Mononuclear cell (primary cell): ENCODE measurements around the gene CAPN3. TPM values are rescaled to one million over a fixed set of nuclear protein-coding genes. Genes with fewer than 3 reads are reported as not detected.

ENCODE experiments used
- H3K27me3 ChIP-seq: 2 replicates; pipeline ENCODE4 v1.6.0; 2011; ENCODE audit warnings: low read length, control low read depth; ENCODE audit not compliant: insufficient read depth
- H3K4me1 ChIP-seq: 2 replicates; pipeline ENCODE4 v1.5.1; 2011; ENCODE audit warnings: mild to moderate bottlenecking, low read length, control low read depth; ENCODE audit not compliant: insufficient read depth
- H3K4me3 ChIP-seq: 2 replicates; pipeline ENCODE4 v1.5.1; 2011; ENCODE audit warnings: mild to moderate bottlenecking, low read length, moderate library complexity
- H3K9me3 ChIP-seq: 2 replicates; pipeline ENCODE4 v1.5.1; 2011; ENCODE audit warnings: low read depth, mild to moderate bottlenecking, control low read depth, low read length
- total RNA-seq: library from RNA; depleted of rRNA; stranded (reverse); fragments of >200 nt; gene quantifications from one replicate; pipeline ENCODE4 v1.2.3, GENCODE V29; 2012

The CAPN3 gene
- total RNA-seq, 1 donor = 4.1 TPM

- Histone ChIP-seq H3K4me1 (peaks cover 67% of the 10 kb centered on the region), H3K4me3 (no peak overlapping the region), H3K27me3 (no peaks in the 10 kb centered on the region), H3K9me3 (no peaks in the 10 kb centered on the region)
Observed at GRCh38 chr15:42367041-42367440, 7.7 kb downstream of the CAPN3 start.

GRCh38 chr15:42368096-42368495, 8.8 kb downstream of the CAPN3 start:
- Histone ChIP-seq H3K4me3 (no peak overlapping the region), H3K27me3 (no peaks in the 10 kb centered on the region), H3K4me1 (peaks cover 67% of the 10 kb centered on the region), H3K9me3 (no peaks in the 10 kb centered on the region)

DNA sequence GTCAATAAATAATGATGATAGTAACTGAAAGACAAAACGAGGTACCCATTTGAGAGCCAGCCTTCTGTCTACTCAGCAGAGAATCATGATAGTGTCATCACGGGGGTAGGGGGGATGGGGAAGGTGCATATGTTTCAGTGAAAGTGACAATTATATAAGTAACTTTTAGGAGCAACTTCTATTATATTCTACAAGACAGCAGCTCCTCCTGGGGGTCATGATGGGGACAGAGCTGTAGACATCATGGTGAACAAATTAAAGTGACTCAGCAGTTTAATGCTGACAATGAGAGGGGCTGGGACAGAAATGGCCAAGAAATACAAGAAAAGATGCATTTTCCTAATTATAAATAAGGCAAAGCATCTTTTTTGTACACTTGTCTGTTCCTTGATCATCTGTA, 11.8 kb downstream of the CAPN3 start:
- Histone ChIP-seq H3K4me1 (peaks cover 49% of the 10 kb centered on the region), H3K27me3 (no peaks in the 10 kb centered on the region), H3K4me3 (no peak overlapping the region), H3K9me3 (no peaks in the 10 kb centered on the region)

DNA sequence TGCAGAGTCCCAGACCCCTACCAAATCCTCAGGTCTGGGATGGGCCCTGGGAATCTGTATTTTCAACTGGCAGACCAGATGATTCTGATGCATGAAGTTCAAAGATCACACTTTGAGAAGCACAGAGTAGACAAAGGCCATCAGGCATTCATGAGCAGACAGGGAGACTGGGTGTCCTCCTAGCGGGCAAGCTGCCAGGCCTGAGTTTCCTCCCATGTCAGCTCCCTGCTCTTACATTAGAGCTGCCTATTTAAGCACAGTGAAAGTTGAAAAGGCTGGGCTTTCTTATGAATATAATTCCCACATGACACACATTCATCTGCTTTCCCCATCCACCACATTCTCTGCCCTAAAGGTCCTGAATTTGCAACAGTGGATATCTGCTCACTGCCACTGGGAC, 14.0 kb downstream of the CAPN3 start:
- Histone ChIP-seq H3K4me3 (no peak overlapping the region), H3K27me3 (no peaks in the 10 kb centered on the region), H3K4me1 (peaks cover 28% of the 10 kb centered on the region), H3K9me3 (no peaks in the 10 kb centered on the region)

DNA sequence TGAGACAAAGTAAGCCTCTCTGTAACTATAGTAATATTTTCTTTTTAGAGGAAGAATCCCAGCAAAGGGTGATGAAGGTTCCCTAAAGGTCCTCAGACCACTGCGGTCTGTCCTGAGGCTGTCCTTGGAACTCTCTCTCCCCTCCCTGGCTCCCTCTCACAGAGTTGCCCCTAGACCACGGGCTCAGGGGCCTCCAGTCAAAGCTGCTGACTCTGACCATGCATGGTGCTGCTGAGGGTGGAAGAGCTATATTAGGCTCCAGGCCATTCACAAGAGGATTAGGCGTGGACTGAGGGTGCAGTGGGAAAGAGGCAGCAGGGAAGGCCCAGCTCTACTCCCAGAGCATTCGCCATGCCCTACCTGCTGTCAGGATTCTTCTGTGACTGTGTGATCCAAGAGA, 14.6 kb downstream of the CAPN3 start:
- H3K4me3 ChIP-seq = no peak overlapping the region
- peaks cover 23% of the 10 kb centered on the region for H3K4me1 ChIP-seq
- H3K9me3 ChIP-seq = no peaks in the 10 kb centered on the region
- H3K27me3 ChIP-seq = no peaks in the 10 kb centered on the region

GRCh38 chr15:42374810-42375209, 15.5 kb downstream of the CAPN3 start:
- H3K4me3 ChIP-seq = no peak overlapping the region
- H3K27me3 ChIP-seq = no peaks in the 10 kb centered on the region
- H3K9me3 ChIP-seq = no peaks in the 10 kb centered on the region
- H3K4me1 ChIP-seq = peaks cover 14% of the 10 kb centered on the region

- no peaks in the 10 kb centered on the region for H3K27me3 ChIP-seq
- H3K9me3 ChIP-seq = no peaks in the 10 kb centered on the region
- H3K4me1 ChIP-seq = peaks cover 10% of the 10 kb centered on the region
- no peak overlapping the region for H3K4me3 ChIP-seq
Observed at GRCh38 chr15:42375252-42375651, 16.0 kb downstream of the CAPN3 start.

- H3K9me3 ChIP-seq = no peaks in the 10 kb centered on the region
- peaks cover 3% of the 10 kb centered on the region for H3K4me1 ChIP-seq
- no peak overlapping the region for H3K4me3 ChIP-seq
Observed at GRCh38 chr15:42375941-42376340, 16.6 kb downstream of the CAPN3 start.

GRCh38 chr15:42378011-42378410, 18.7 kb downstream of the CAPN3 start:
- H3K4me1 ChIP-seq = no peaks in the 10 kb centered on the region
- H3K4me3 ChIP-seq = no peak overlapping the region
- H3K9me3 ChIP-seq = no peaks in the 10 kb centered on the region
- no peaks in the 10 kb centered on the region for H3K27me3 ChIP-seq

More at GRCh38 chr15:42375941-42376340, 16.6 kb downstream of the CAPN3 start:
- no peaks in the 10 kb centered on the region for H3K27me3 ChIP-seq

- H3K4me3 ChIP-seq = no peak overlapping the region
- H3K9me3 ChIP-seq = no peaks in the 10 kb centered on the region
- no peaks in the 10 kb centered on the region for H3K27me3 ChIP-seq
- H3K4me1 ChIP-seq = no peaks in the 10 kb centered on the region
Observed at GRCh38 chr15:42384597-42384996, 25.3 kb downstream of the CAPN3 start.

GRCh38 chr15:42385206-42385979, 26.1 kb downstream of the CAPN3 start:
- Histone ChIP-seq H3K9me3 (no peaks in the 10 kb centered on the region), H3K27me3 (no peaks in the 10 kb centered on the region), H3K4me3 (no peak overlapping the region), H3K4me1 (no peaks in the 10 kb centered on the region)

DNA sequence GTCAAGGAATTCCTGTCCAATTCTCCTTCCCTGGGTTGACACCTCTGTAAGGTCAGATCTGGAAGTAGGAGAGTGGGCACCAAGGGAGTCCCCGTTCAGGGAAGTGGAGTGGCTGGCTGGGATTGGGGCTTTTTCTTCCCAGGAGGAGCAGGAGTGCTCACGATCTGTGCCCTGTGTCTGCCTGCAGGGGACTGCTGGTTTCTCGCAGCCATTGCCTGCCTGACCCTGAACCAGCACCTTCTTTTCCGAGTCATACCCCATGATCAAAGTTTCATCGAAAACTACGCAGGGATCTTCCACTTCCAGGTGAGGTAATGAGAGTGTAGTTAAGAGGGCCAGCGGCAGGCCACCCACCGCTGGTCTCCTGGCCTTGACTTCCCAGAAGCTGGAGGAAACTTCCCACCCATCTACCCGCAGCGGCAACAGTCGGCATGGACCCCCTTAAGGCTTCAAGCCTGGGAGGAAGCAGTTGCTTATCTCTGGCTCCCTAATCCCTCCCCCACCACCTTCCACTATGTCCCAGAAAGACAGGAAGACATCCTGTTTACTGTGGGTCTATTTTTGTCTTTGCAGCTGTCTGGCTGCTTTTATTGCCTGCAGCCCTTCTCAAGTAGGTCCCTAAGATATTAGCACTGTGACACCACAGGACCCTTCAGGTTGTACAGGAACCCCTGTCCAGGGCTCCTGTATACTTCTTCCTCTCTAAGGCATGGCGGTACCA, 26.8 kb downstream of the CAPN3 start:
- H3K4me1 ChIP-seq = no peaks in the 10 kb centered on the region
- H3K9me3 ChIP-seq = no peaks in the 10 kb centered on the region

GRCh38 chr15:42387603-42388002, 28.3 kb downstream of the CAPN3 start:
- Histone ChIP-seq H3K27me3 (no peaks in the 10 kb centered on the region), H3K9me3 (no peaks in the 10 kb centered on the region), H3K4me1 (no peaks in the 10 kb centered on the region), H3K4me3 (no peak overlapping the region)

More for the DNA sequence above, 26.8 kb downstream of the CAPN3 start:
- no peak overlapping the region for H3K4me3 ChIP-seq
- H3K27me3 ChIP-seq = no peaks in the 10 kb centered on the region

- no peaks in the 10 kb centered on the region for H3K27me3 ChIP-seq
- H3K4me1 ChIP-seq = no peaks in the 10 kb centered on the region
- H3K9me3 ChIP-seq = no peaks in the 10 kb centered on the region
- H3K4me3 ChIP-seq = no peak overlapping the region
Observed at GRCh38 chr15:42392309-42393024, 33.2 kb downstream of the CAPN3 start.

GRCh38 chr15:42394106-42394505, 34.8 kb downstream of the CAPN3 start:
- no peaks in the 10 kb centered on the region for H3K27me3 ChIP-seq
- H3K4me1 ChIP-seq = no peaks in the 10 kb centered on the region
- no peak overlapping the region for H3K4me3 ChIP-seq
- no peaks in the 10 kb centered on the region for H3K9me3 ChIP-seq
